G401 (cell line): ENCODE data around the gene DISP3. TPM values are rescaled to one million over a fixed set of nuclear protein-coding genes. Genes with fewer than 3 reads are reported as not detected.

Source experiments
- DNase-seq: peaks from one replicate; pipeline ENCODE4 v3.0.0-alpha.2; 2015; ENCODE audit warnings: low spot score
- in situ Hi-C: cut with HindIII; loops from 2 replicates; pipeline ENCODE4 v1.10.0; 2016; ENCODE audit warnings: low sequenced_read_pairs, mixed read lengths
- total RNA-seq: library from RNA; depleted of rRNA; stranded (reverse); fragments of >200 nt; shearing (Covaris generic); gene quantifications from 2 replicates; pipeline ENCODE4 v1.2.3, GENCODE V29; 2014; rRNA removed

DISP3 gene, protein sequence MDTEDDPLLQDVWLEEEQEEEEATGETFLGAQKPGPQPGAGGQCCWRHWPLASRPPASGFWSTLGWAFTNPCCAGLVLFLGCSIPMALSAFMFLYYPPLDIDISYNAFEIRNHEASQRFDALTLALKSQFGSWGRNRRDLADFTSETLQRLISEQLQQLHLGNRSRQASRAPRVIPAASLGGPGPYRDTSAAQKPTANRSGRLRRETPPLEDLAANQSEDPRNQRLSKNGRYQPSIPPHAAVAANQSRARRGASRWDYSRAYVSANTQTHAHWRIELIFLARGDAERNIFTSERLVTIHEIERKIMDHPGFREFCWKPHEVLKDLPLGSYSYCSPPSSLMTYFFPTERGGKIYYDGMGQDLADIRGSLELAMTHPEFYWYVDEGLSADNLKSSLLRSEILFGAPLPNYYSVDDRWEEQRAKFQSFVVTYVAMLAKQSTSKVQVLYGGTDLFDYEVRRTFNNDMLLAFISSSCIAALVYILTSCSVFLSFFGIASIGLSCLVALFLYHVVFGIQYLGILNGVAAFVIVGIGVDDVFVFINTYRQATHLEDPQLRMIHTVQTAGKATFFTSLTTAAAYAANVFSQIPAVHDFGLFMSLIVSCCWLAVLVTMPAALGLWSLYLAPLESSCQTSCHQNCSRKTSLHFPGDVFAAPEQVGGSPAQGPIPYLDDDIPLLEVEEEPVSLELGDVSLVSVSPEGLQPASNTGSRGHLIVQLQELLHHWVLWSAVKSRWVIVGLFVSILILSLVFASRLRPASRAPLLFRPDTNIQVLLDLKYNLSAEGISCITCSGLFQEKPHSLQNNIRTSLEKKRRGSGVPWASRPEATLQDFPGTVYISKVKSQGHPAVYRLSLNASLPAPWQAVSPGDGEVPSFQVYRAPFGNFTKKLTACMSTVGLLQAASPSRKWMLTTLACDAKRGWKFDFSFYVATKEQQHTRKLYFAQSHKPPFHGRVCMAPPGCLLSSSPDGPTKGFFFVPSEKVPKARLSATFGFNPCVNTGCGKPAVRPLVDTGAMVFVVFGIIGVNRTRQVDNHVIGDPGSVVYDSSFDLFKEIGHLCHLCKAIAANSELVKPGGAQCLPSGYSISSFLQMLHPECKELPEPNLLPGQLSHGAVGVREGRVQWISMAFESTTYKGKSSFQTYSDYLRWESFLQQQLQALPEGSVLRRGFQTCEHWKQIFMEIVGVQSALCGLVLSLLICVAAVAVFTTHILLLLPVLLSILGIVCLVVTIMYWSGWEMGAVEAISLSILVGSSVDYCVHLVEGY (N-terminal part only)
- not detected in 2 replicates for total RNA-seq

DNA sequence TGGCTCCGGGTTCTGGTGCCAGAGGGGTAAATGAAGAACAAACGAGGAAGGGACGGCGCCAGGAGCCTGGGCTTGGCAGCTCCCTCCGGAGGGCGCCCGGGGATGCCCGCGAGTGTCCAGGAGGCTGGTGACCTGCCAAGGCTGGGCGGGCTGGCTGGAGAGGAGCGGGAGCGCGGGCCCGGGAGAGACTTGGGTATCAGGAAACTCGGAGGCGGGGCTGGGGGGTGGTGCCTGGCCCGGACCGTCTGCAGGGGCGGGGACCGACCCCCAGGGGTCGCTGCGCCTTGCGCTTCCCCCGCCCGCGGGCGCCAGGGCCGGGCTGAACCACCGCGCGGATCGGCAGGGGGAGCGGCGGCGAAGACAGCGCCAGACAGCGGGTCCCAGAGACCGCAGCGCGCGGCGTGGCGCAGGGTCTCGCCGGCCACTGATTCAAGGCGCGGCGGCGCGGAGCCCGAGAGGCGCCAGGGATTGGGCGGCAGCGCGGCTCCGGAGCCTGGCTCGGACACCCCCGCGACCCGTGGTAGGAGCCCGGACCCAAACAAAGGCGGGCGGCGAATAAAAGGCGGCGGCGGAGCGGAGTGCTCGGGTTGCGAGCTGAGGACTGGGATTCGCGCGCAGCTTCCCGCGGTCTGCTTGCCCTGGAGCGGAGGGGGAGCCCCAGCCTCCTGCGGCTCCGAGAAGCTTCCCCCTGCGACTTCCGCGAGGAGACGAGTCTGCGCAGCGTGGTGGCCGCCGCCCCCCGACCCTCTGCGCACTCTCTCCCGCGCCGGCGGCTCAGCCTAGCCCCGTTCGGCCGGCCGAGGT lies at the start of gene DISP3:
Gene DISP3, plus strand, starts transcription at position 585 of the 804 bp plus-strand sequence. CDS start 21,838 bp downstream, outside the sequence.
- in situ Hi-C loops = loop anchor here (25.0 kb wide), 1 partner anchor 159 kb away; no protein-coding TSS in a partner anchor
- peak; percentile 79 for DNase-seq

GRCh38 chr1:11429226-11429625 lies 49.7 kb upstream of the DISP3 start:
- in situ Hi-C loops = no loop called here
- no peak for DNase-seq

- no peak for DNase-seq
- in situ Hi-C loops = no loop called here
Measured at GRCh38 chr1:11429935-11430334, 49.0 kb upstream of the DISP3 start.

- DNase-seq = no peak
- in situ Hi-C loops = no loop called here
Measured at GRCh38 chr1:11431941-11432507, 46.9 kb upstream of the DISP3 start.

DNA sequence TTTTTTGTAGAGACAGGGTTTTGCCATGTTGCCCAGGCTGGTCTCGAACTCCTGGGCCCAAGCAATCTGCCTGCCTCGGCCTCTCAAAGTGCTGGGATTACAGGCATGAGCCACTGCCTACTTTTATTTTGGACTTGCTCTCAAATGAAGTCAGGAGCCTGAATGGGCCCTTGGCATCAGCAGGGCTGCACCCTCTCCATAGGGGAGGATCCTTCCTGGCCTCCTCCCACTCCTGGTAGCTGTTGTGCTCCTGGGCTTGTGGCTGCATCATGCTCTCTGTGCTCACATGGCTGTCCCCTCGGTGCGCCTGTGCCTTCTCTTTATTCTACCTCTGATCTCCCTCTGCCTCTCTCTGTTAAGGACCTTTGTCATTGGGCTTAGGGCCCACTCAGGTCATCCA lies 46.4 kb upstream of the DISP3 start:
- in situ Hi-C loops = no loop called here
- no peak for DNase-seq

GRCh38 chr1:11434501-11434900 lies 44.5 kb upstream of the DISP3 start:
- in situ Hi-C loops = no loop called here
- no peak for DNase-seq

- in situ Hi-C loops = no loop called here
Measured at GRCh38 chr1:11434926-11435325, 44.0 kb upstream of the DISP3 start.

DNA sequence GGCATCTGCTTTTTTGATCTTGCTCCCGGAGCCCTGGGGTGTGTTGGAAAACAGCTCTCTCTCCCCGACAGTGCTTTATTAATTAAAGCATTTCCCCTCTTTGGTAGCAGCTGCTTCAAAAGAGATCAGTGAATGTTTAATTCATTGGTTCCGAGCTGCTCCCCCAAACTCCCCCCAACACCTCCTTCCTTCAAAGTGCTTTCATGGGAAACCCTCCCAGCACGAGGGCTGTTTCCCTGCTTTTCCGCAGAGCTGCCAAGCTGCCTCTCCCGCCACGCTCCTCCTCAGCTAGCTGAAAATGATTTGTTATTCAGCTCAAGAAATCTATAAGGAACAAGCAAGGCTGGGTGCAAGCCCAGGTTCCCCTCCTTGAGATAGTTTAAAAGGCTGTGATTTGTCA lies 40.0 kb upstream of the DISP3 start:
- in situ Hi-C loops = no loop called here
- DNase-seq = no peak

More at GRCh38 chr1:11434926-11435325, 44.0 kb upstream of the DISP3 start:
- DNase-seq = no peak

- DNase-seq = peak; percentile 12
- in situ Hi-C loops = no loop called here
Measured at GRCh38 chr1:11441211-11441952, 37.6 kb upstream of the DISP3 start.

DNA sequence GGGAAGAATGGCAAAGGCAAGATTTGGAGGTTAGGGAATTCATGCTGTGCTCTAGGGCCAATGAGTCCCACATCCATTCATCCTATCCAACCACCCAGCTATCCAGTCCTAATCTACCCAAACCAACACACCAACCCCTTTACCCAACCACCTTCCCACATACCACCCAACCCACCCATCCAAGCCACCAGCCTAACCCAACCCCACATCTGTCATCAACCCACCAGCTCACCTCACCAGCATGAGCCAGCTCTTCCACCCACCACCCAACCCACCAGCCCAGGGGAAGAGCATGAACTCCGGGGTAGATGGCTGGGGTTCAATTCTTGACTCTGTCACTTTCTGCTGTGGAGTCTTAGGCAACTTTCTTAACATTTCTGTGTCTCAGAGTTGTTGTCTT lies 35.9 kb upstream of the DISP3 start:
- DNase-seq = no peak
- in situ Hi-C loops = no loop called here

GRCh38 chr1:11443961-11444658 lies 34.8 kb upstream of the DISP3 start:
- no peak for DNase-seq
- in situ Hi-C loops = no loop called here

DNA sequence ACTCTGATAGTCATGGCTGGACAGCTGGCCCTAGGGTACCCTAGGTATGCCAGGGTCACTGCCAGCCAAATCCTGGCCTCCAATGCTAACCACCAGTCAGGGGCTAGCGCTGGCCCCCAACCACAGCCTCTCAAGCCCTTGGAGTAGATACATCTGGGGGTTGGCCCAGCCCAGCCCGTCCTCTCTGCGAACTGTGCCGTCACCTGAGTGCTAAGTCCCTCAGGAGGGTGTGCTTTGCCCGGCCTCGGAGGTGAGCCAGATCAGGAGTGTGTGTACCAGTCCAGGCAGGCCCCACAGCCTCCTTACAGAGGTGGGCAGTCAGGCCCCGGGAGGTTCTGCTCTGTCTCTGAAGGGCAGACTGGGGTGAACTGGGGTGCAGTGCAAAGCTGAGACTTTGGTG lies 34.0 kb upstream of the DISP3 start:
- no peak for DNase-seq
- in situ Hi-C loops = no loop called here

DNA sequence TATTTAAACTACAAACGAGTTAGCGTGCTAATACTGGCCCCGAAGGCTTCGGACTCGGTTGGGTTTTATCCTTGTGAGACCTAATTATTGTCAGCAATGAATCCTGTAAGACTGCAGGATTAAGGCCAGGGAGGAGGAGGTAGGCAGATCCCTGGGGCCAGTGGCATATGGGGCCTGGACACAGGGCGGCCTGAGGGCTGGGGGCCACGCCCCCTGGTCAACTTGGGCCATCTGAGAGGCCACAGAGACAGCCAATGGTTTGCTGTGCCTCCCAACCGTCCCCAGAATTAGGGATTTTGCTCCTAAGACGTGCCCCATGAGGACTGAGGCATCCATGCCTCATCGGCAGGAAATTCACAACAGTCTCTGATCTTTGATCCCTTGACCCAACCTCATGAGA lies 31.1 kb upstream of the DISP3 start:
- no peak for DNase-seq
- in situ Hi-C loops = no loop called here

DNA sequence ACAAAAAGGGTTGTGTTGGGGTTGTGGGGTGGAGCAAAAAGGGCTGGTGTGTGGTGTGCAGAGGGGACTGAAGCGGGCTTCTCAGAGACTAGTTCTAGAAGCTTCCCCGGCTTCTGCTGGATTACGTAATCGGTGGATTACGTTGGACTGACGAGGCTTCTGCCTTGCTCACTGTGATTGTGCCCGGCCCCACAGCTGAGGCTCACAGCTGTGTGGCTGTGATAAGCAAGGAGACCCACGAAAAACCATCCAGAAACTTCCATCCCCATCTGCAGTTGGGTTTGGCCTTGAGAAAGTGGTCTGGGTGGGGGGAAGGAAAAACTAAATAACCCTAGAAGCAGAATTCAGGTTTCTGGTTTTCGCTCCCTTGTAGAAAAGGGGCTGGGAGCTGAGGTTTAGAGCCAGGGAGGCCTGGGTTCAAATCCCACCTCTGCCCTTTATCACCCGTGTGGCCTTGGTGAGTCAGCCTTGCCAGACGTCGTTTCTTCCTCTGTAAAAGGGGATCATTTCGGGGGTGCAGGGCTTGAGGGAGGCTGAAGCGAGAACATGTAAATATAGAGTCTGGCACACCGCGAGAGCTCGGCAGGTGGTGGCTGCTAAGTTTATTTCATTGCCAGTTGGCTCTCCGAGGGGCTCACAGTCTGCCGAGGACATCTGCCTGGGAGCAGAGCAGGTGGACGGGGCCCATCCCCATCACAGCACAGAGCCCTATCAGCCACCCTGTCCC lies 30.4 kb upstream of the DISP3 start:
- peak; percentile 33 for DNase-seq
- in situ Hi-C loops = no loop called here

DNA sequence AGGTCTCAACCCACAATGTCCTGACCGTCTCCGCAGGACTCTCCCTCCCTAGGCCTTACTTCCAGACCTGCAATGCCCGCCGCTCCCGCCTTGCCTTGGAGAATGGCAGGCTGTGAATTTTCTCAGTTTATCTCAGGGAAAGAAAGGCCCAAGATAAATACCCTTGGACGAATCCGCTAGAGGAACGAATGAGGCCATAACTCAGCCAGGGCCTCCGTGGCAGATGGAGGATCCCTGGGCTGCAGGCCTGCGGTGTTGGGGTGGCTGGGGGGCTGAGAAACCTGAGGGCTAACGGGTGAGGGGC lies 29.9 kb upstream of the DISP3 start:
- in situ Hi-C loops = no loop called here
- no peak for DNase-seq

DNA sequence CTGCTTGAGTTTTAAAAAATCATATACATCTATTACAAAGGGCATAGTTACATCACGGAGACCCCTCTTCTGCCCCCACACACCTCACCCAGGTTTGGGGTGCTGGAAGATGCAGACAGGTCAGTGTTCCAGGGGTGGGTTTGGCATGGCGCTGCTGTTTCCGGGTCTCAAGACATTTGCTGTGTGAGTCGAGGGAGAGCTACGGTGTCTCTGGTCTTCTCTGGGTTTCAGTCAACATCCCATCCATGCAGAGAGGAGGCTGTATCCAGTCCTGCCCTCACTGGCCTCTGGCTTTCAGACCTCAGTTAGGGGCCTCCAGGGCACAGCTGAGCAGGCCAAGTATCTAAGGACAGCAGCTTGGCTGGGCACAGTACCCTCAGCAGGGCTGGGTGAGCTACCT lies 28.6 kb upstream of the DISP3 start:
- DNase-seq = no peak
- in situ Hi-C loops = no loop called here
